ENCODE results near the gene GABBR2. TPM values are rescaled to one million over a fixed set of nuclear protein-coding genes. Genes with fewer than 3 reads are reported as not detected.
A peak's percentile ranks its signal among the peaks of the same experiment; 100 is the strongest.

The GABBR2 gene
- total and polyA plus RNA-seq, 2 donors: 0.04 to 0.53 TPM

DNA sequence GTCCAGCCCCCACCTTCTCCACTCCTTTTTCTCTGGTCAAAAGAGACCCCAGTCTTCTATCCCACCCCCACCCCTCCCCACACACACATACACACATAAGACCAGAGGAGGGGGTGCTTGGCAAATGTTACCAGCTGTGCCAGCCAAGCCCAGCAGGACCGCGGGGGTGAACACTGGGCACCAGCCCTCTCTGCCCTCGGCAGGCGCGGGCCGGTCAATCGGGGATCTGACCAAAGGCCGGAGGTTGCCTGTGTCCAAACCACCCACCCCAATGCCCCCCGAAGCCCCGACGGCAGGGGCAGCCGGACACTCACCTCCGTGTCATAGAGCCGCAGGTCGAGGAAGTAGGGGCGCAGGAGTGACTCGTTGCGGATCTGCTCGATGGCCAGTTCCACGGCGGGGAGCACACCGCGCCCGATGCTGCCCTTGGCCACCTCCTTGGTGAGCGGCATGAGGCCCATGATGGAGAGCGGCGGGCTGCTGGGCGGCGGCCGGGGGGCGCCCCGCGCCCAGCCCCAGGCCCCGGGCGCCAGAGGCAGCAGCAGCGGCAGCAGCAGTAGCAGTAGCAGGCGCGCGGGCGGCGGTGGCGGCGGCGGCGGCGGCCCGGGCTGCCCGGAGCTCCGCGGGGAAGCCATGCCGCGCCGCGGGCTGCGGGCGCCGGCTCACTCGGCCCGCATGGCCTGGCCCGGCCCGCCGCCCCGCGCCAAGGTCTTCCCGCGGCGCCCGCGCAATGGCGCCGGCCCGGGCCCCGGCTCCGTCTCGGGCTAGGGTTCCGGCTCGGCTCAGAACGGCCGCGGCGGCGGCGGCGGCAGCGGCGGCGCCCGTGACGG lies 417 bp downstream of the GABBR2 start:
- WGBS: 4% methylated on average over 88 of the region's 89 CpGs
- Histone ChIP-seq H3K4me1 (ENCODE audit: insufficient read depth) (no peaks in the 10 kb centered on the region), H3K27ac (ENCODE audit: low read depth) (no peak overlapping the region), H3K36me3 (ENCODE audit: insufficient read depth) (no peaks in the 10 kb centered on the region), H3K4me3 (ENCODE audit: low read depth, low read length) (peak overlapping the region; percentile 44)
- DNase-seq (ENCODE audit: extremely low spot score): no peak

GRCh38 chr9:98707166-98708102 lies 1.3 kb downstream of the GABBR2 start:
- Histone ChIP-seq H3K36me3 (ENCODE audit: insufficient read depth) (no peaks in the 10 kb centered on the region), H3K4me1 (ENCODE audit: insufficient read depth) (no peaks in the 10 kb centered on the region), H3K27ac (ENCODE audit: low read depth) (no peak overlapping the region), H3K4me3 (ENCODE audit: low read depth, low read length) (no peak overlapping the region)
- 3% methylated on average over 79 of the region's 79 CpGs for WGBS
- DNase-seq (ENCODE audit: extremely low spot score): peak; percentile 33

GRCh38 chr9:98706651-98707165 lies 2.0 kb downstream of the GABBR2 start:
- no peak for DNase-seq (ENCODE audit: extremely low spot score)
- WGBS: 9% methylated on average over 15 of the region's 15 CpGs
- Histone ChIP-seq H3K4me1 (ENCODE audit: insufficient read depth) (no peaks in the 10 kb centered on the region), H3K36me3 (ENCODE audit: insufficient read depth) (no peaks in the 10 kb centered on the region), H3K27ac (ENCODE audit: low read depth) (no peak overlapping the region), H3K4me3 (ENCODE audit: low read depth, low read length) (no peak overlapping the region)

DNA sequence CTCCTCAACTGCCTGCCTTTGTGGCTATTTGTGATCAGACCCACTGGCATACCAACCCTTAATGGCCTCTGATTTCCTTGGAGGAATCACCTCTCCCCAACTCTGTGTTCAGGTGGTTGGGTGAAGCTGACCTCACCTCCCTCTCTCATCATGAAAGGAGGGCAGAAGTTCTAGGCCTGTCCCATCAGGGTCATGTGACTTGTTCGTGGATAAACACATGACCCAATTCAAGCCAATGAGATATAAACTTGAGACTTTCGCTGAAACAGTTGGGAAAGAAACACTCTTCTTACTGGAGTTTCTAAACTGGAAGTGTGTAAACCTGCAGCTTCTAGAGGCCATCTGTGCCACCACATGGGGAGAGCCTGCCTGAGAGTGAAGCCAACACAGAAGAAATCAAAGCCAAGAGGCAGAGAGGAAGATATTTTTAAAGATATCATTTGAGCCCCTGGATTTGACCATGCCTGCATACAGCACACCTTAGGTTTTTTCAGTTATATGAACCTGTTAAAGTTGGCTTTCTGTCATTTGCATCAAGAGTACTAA lies 5.8 kb downstream of the GABBR2 start:
- no peak overlapping the region for H3K27ac ChIP-seq (ENCODE audit: low read depth)
- DNase-seq (ENCODE audit: extremely low spot score): no peak
- H3K36me3 ChIP-seq (ENCODE audit: insufficient read depth): no peaks in the 10 kb centered on the region
- no peak overlapping the region for H3K4me3 ChIP-seq (ENCODE audit: low read depth, low read length)
- 67% methylated on average over 2 of the region's 2 CpGs for WGBS
- no peaks in the 10 kb centered on the region for H3K4me1 ChIP-seq (ENCODE audit: insufficient read depth)

DNA sequence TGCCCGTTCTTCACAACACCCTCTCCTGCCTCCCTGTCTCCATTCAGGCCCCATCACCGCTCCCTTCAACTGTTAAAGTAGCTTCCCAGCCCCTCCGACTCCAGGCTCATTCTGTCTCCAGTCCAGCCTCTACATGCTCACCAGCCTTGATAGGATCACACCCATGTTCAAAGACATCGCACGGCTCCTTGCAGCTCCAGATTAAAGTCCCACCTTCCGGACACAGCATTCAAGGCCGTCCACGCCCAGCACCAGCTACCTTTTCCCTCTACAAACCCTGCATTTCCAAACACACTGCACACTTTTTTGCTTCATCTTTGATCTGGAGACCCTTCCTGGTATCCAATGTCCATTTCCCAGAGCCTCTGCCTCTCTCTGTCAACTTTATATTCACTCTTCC lies 6.4 kb downstream of the GABBR2 start:
- Histone ChIP-seq H3K4me1 (ENCODE audit: insufficient read depth) (no peaks in the 10 kb centered on the region), H3K36me3 (ENCODE audit: insufficient read depth) (no peaks in the 10 kb centered on the region), H3K4me3 (ENCODE audit: low read depth, low read length) (no peak overlapping the region), H3K27ac (ENCODE audit: low read depth) (no peak overlapping the region)
- WGBS: 87% methylated on average over 8 of the region's 8 CpGs
- no peak for DNase-seq (ENCODE audit: extremely low spot score)

- no peaks in the 10 kb centered on the region for H3K36me3 ChIP-seq (ENCODE audit: insufficient read depth)
- 73% methylated on average over 7 of the region's 7 CpGs for WGBS
- H3K4me3 ChIP-seq (ENCODE audit: low read depth, low read length): no peak overlapping the region
- H3K27ac ChIP-seq (ENCODE audit: low read depth): no peak overlapping the region
- no peak for DNase-seq (ENCODE audit: extremely low spot score)
- H3K4me1 ChIP-seq (ENCODE audit: insufficient read depth): no peaks in the 10 kb centered on the region
These were observed 7.2 kb downstream of the GABBR2 start for GRCh38 chr9:98701576-98701975.

GRCh38 chr9:98700801-98701200 lies 7.9 kb downstream of the GABBR2 start:
- H3K36me3 ChIP-seq (ENCODE audit: insufficient read depth): no peaks in the 10 kb centered on the region
- no peak overlapping the region for H3K27ac ChIP-seq (ENCODE audit: low read depth)
- WGBS: 57% methylated on average over 4 of the region's 4 CpGs
- H3K4me1 ChIP-seq (ENCODE audit: insufficient read depth): no peaks in the 10 kb centered on the region
- DNase-seq (ENCODE audit: extremely low spot score): no peak
- H3K4me3 ChIP-seq (ENCODE audit: low read depth, low read length): no peak overlapping the region

DNA sequence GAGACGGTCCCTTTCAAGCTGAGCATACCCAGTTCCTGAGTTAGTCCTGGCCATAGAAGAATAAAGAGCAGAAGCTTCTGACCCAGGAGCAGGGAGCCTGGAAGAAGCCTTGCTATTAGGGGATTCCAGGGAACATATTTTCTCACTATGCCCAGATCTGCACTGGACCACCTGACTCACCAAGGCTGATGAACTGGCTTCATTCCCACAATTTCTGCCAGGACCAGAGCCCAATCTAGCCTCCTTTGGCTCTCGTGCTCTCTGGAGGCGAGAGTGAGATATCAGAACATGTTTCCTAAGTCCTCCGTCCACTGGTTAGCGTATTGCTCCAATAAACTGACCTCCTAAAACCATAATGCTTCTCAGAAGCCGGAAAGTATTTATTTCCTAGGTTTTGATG lies 9.9 kb downstream of the GABBR2 start:
- 55% methylated on average over 6 of the region's 6 CpGs for WGBS

DNA sequence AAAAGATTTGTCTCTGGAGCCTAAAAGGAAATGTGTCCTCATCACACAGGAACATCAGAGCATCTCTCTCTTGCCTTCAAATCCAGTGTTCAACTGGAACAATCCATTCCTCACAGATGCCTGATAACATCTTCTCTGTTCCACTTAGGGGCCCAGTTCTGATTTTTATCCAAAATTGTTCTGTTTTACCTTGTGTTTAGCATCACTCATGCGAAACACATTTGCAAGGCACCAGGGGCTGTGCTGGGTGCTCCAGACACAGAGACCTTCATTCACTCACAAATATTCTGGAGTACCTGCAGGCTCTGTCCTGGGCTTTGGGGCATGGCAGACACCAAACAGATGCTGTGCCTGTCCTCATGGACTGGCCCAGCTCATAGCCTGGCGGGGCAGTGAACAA lies 13.8 kb downstream of the GABBR2 start:
- Histone ChIP-seq H3K4me3 (ENCODE audit: low read depth, low read length) (no peak overlapping the region), H3K27ac (ENCODE audit: low read depth) (no peak overlapping the region), H3K36me3 (ENCODE audit: insufficient read depth) (no peaks in the 10 kb centered on the region), H3K4me1 (ENCODE audit: insufficient read depth) (no peaks in the 10 kb centered on the region)
- whole genome bisulfite sequencing: 90% methylated on average over 2 of the region's 2 CpGs
- no peak for DNase-seq (ENCODE audit: extremely low spot score)

More for the DNA sequence above, 9.9 kb downstream of the GABBR2 start:
- Histone ChIP-seq H3K4me1 (ENCODE audit: insufficient read depth) (no peaks in the 10 kb centered on the region), H3K27ac (ENCODE audit: low read depth) (no peak overlapping the region), H3K36me3 (ENCODE audit: insufficient read depth) (no peaks in the 10 kb centered on the region), H3K4me3 (ENCODE audit: low read depth, low read length) (no peak overlapping the region)
- DNase-seq (ENCODE audit: extremely low spot score): no peak

DNA sequence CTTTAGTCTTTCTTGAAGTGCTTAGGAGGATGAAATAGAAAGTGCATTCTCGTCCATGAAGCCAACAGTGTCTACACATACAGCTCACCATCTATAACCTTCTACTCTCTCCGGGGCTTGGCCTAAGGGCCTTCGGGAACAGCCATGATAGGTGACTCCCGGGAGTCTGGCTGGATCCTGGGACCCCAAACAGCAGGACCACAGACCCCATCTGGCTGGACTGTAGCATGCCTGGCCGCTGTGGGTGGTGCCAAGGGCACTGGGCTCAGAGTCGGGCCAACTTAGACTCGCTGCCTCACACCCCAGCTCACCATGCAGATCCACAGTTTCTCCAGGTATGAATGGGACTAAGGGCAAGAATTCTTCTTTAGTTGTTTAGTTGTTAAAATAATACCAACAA lies 16.3 kb downstream of the GABBR2 start:
- no peak for DNase-seq (ENCODE audit: extremely low spot score)
- WGBS: 89% methylated on average over 7 of the region's 7 CpGs
- Histone ChIP-seq H3K4me1 (ENCODE audit: insufficient read depth) (no peaks in the 10 kb centered on the region), H3K4me3 (ENCODE audit: low read depth, low read length) (no peak overlapping the region), H3K36me3 (ENCODE audit: insufficient read depth) (no peaks in the 10 kb centered on the region), H3K27ac (ENCODE audit: low read depth) (no peak overlapping the region)

DNA sequence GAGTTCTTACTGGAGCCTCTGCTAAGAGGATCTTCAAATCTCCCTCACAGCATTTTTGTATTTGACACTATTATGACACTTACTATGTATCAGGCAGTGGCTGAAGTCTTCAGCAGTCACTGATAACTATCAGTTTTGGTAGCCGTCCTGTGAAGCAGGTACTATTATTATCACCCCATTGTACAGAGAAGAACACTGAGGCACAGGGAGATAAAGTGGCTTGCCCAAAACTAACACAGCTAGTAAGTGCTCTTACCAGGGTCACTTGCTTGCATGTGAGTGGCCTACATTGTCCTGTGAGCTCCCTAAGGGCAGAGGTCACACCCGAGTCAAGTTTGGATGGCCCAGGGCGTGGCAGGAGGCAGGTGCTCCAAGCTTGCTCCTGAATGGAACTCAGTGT lies 16.8 kb downstream of the GABBR2 start:
- H3K27ac ChIP-seq (ENCODE audit: low read depth): no peak overlapping the region
- H3K4me3 ChIP-seq (ENCODE audit: low read depth, low read length): no peak overlapping the region
- no peaks in the 10 kb centered on the region for H3K36me3 ChIP-seq (ENCODE audit: insufficient read depth)
- no peak for DNase-seq (ENCODE audit: extremely low spot score)
- no peaks in the 10 kb centered on the region for H3K4me1 ChIP-seq (ENCODE audit: insufficient read depth)
- WGBS: 94% methylated on average over 3 of the region's 3 CpGs

GRCh38 chr9:98690686-98691085 lies 18.0 kb downstream of the GABBR2 start:
- Histone ChIP-seq H3K27ac (ENCODE audit: low read depth) (no peak overlapping the region), H3K36me3 (ENCODE audit: insufficient read depth) (no peaks in the 10 kb centered on the region), H3K4me1 (ENCODE audit: insufficient read depth) (no peaks in the 10 kb centered on the region), H3K4me3 (ENCODE audit: low read depth, low read length) (no peak overlapping the region)
- DNase-seq (ENCODE audit: extremely low spot score): no peak
- WGBS: 69% methylated on average over 1 of the region's 1 CpG

DNA sequence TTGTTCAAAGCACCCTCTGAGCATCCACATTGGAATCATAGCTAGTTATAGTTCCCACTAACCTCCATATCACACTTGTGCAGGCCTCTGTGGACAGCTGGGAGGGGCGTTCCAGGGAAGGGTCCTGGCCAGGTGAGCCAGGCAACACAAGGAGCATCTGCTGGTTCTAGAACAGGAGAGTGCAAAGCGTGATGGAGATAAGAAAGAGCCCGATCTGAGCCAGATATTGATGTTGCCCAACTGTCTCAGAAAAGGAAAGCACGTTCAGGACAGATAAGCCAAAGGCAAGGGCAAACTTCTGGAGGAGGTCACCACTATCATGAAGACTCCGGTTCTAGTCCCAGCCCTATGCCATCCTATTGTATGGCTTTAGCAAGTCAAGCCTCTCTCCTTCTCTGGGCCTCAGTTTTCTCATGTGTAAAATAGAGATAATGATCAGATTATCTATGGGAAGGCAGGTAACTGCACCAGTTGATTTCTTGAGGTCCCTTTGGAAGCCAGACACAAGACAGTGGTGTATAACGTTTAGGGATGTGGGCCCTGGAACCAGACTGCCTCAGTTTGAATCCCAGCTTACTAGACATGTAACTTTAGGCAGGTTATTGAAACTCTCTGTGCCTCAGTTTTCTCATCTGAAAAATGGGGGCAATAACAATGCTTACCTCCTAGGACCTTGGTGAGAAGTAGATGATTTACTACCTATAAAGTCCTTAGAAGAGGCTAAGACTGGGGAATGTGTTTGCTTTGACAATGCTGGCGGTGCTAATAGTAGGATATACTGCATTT lies 19.8 kb downstream of the GABBR2 start:
- 80% methylated on average over 7 of the region's 7 CpGs for WGBS
- Histone ChIP-seq H3K36me3 (ENCODE audit: insufficient read depth) (no peaks in the 10 kb centered on the region), H3K4me3 (ENCODE audit: low read depth, low read length) (no peak overlapping the region), H3K4me1 (ENCODE audit: insufficient read depth) (no peaks in the 10 kb centered on the region), H3K27ac (ENCODE audit: low read depth) (no peak overlapping the region)
- DNase-seq (ENCODE audit: extremely low spot score): no peak

Measured in urinary bladder (tissue), 4 donors.